ENCODE results near the gene RBM18. TPM values are rescaled to one million over a fixed set of nuclear protein-coding genes. Genes with fewer than 3 reads are reported as not detected.

The RBM18 gene, protein sequence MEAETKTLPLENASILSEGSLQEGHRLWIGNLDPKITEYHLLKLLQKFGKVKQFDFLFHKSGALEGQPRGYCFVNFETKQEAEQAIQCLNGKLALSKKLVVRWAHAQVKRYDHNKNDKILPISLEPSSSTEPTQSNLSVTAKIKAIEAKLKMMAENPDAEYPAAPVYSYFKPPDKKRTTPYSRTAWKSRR
- 17.5 TPM for total RNA-seq
- long read RNA-seq, full-length matches to known transcripts: 61 of 70 reads
- long read RNA-seq, partial matches to known transcripts: 2 of 70 reads
- long read RNA-seq, other reads (novel, unspliced or antisense): 7 of 70 reads

- intact Hi-C loops (cut with DNase I): no loop called here
- Histone ChIP-seq H3K4me3 (peak within 1 kb of the TSS; percentile 84), H3K36me3 (peaks cover 24% of the 10 kb centered on the region), H3K27ac (peak within 1 kb of the TSS; percentile 97), H3K4me1 (peaks cover 34% of the 10 kb centered on the region), H3K27me3 (no peaks in the 10 kb centered on the region), H3K9me3 (no peaks in the 10 kb centered on the region)
- TF ChIP-seq, protein P1, sequence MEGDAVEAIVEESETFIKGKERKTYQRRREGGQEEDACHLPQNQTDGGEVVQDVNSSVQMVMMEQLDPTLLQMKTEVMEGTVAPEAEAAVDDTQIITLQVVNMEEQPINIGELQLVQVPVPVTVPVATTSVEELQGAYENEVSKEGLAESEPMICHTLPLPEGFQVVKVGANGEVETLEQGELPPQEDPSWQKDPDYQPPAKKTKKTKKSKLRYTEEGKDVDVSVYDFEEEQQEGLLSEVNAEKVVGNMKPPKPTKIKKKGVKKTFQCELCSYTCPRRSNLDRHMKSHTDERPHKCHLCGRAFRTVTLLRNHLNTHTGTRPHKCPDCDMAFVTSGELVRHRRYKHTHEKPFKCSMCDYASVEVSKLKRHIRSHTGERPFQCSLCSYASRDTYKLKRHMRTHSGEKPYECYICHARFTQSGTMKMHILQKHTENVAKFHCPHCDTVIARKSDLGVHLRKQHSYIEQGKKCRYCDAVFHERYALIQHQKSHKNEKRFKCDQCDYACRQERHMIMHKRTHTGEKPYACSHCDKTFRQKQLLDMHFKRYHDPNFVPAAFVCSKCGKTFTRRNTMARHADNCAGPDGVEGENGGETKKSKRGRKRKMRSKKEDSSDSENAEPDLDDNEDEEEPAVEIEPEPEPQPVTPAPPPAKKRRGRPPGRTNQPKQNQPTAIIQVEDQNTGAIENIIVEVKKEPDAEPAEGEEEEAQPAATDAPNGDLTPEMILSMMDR (IDR thresholded peaks at IDR 0.05): no peak
- DNase-seq (peak; percentile 96), ATAC-seq (peak; percentile 96)
Observed at GRCh38 chr9:122264360-122265148, at the start of gene RBM18, which contains the start of gene MRRF. Gene RBM18 (minus strand): TSS chr9:122264840. CDS start chr9:122261492, 3,348 bp downstream. Gene MRRF (plus strand): TSS chr9:122264882. CDS start chr9:122270892, 6,010 bp downstream.

GRCh38 chr9:122314165-122314564 lies 49.5 kb upstream of the RBM18 start:
- Histone ChIP-seq H3K4me3 (no peak overlapping the region), H3K27me3 (no peaks in the 10 kb centered on the region), H3K4me1 (no peaks in the 10 kb centered on the region), H3K9me3 (no peaks in the 10 kb centered on the region), H3K36me3 (peaks cover 50% of the 10 kb centered on the region), H3K27ac (no peak overlapping the region)
- intact Hi-C loops (cut with DNase I): no loop called here
- DNase-seq (no peak), ATAC-seq (no peak)
- TF ChIP-seq, protein P1 (IDR thresholded peaks at IDR 0.05): no peak

DNA sequence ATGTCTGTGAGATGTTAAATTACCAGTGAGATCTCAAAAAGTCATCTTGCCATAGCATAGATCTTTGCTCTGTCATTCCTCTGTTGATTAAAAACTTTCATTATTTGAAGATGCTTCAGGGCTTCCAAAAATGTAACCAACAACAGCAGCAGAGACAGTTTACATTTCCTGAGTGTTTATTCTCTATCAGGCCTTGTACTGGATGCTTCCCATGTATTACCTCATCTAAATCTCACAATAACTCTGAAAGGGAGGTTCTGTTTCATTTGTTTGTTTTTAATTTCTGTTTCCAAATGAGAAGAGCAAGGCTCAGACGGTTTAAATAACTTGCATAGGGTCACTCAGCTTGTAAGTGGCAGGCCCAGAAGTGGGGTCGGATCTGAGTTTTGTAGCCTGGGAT lies 45.2 kb upstream of the RBM18 start:
- ATAC-seq: no peak
- TF ChIP-seq, protein P1 (IDR thresholded peaks at IDR 0.05): no peak
- Histone ChIP-seq H3K4me1 (peaks cover 3% of the 10 kb centered on the region), H3K27ac (no peak overlapping the region), H3K4me3 (no peak overlapping the region), H3K27me3 (no peaks in the 10 kb centered on the region), H3K36me3 (peaks cover 54% of the 10 kb centered on the region), H3K9me3 (no peaks in the 10 kb centered on the region)
- intact Hi-C loops (cut with DNase I): no loop called here
- DNase-seq: no peak

DNA sequence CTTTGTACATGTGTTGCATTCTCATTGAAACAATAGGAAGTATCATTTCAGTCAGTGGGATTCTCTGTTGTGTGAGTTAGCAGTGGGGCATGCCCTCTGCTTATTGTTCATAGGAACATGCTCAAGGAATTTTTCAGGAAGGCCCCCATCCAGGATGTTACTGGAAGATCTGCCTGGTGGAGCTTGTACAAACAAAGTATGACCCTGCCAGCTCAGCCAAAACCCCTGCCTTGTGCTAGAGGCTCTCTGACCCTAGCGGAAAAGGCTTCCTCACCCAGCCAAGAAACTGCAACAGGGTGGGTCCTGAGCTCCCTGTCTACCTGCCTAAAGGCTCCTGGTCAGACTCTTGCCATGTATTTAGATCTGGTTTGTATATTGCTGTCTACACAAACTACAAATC lies 43.3 kb upstream of the RBM18 start:
- H3K4me1 ChIP-seq: peaks cover 3% of the 10 kb centered on the region
- H3K36me3 ChIP-seq: peaks cover 42% of the 10 kb centered on the region
- H3K27ac ChIP-seq: no peak overlapping the region
- no peak overlapping the region for H3K4me3 ChIP-seq
- intact Hi-C loops (cut with DNase I): no loop called here
- no peaks in the 10 kb centered on the region for H3K27me3 ChIP-seq
- DNase-seq: no peak
- TF ChIP-seq, protein P1 (IDR thresholded peaks at IDR 0.05): no peak
- peak; percentile 43 for ATAC-seq
- no peaks in the 10 kb centered on the region for H3K9me3 ChIP-seq

DNA sequence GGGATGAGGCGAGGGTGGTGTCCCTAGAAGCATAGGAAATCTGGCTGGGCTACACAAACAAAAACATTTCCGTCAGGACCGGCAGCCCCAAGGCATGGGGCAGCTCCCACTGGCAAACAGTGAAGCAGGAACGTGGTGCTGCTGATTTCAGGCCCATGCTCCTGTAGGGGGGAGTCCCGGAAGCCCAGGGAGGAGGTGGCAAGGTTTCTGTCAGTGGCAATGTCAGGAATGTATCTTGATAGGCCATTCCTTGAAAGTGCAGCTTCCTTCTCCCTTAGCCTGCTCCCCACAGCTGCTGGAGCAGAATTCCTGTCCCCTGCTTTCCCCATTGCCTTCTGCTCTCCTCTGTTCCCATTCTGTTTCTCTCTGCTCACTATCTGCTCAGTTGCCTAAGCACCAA lies 42.4 kb upstream of the RBM18 start:
- no peaks in the 10 kb centered on the region for H3K27me3 ChIP-seq
- H3K4me1 ChIP-seq: peaks cover 3% of the 10 kb centered on the region
- H3K4me3 ChIP-seq: no peak overlapping the region
- H3K36me3 ChIP-seq: peaks cover 37% of the 10 kb centered on the region
- H3K27ac ChIP-seq: no peak overlapping the region
- DNase-seq (no peak), ATAC-seq (peak; percentile 59)
- intact Hi-C loops (cut with DNase I): no loop called here
- H3K9me3 ChIP-seq: no peaks in the 10 kb centered on the region
- TF ChIP-seq, protein P1 (IDR thresholded peaks at IDR 0.05): no peak

All from upper lobe of right lung (tissue), 1 donor.